Astrocyte (in vitro differentiated cells and primary cell): ENCODE measurements around the gene IL17RD. TPM values are rescaled to one million over a fixed set of nuclear protein-coding genes. Genes with fewer than 3 reads are reported as not detected.
A peak's percentile ranks its signal among the peaks of the same experiment; 100 is the strongest.

Experiments
- DNase-seq: peaks from one replicate; pipeline ENCODE4 v3.0.0-alpha.2; 2010; ENCODE audit warnings: low read depth
- FAIRE-seq: peaks from 2 replicates; lab custom pipeline; 2011; peaks lifted over from hg19 to GRCh38; lab: Jason Lieb, UNC
- H2AFZ ChIP-seq: 2 replicates; pipeline ENCODE4 v1.6.0; 2012; ENCODE audit warnings: low read depth, low read length, inconsistent platforms
- H3K27ac ChIP-seq: 2 replicates; pipeline ENCODE4 v1.5.1; 2011; ENCODE audit warnings: low read depth, low read length, inconsistent platforms
- H3K27me3 ChIP-seq: 2 replicates; pipeline ENCODE4 v1.6.0; 2011; ENCODE audit warnings: low read length, inconsistent platforms; ENCODE audit not compliant: insufficient read depth
- H3K36me3 ChIP-seq: 2 replicates; pipeline ENCODE4 v1.5.1; 2011; ENCODE audit warnings: low read length, inconsistent platforms; ENCODE audit not compliant: insufficient read depth
- H3K4me1 ChIP-seq: 2 replicates; pipeline ENCODE4 v1.5.1; 2011; ENCODE audit warnings: low read length, inconsistent platforms; ENCODE audit not compliant: insufficient read depth
- H3K4me2 ChIP-seq: 2 replicates; pipeline ENCODE4 v1.6.0; 2012; ENCODE audit warnings: low read length, inconsistent platforms
- H3K4me3 ChIP-seq: 2 replicates; pipeline ENCODE4 v1.5.1; 2011; ENCODE audit warnings: low read depth, mild to moderate bottlenecking, low read length, inconsistent platforms; ENCODE audit not compliant: insufficient read depth
- H3K79me2 ChIP-seq: 2 replicates; pipeline ENCODE4 v1.6.0; 2012; ENCODE audit warnings: mild to moderate bottlenecking, low read length, inconsistent platforms; ENCODE audit not compliant: insufficient read depth
- H3K9ac ChIP-seq: 2 replicates; pipeline ENCODE4 v1.6.0; 2012; ENCODE audit warnings: mild to moderate bottlenecking, low read length, inconsistent platforms
- H3K9me3 ChIP-seq: 2 replicates; pipeline ENCODE4 v1.5.1; 2012; ENCODE audit warnings: low read depth, mild to moderate bottlenecking, low read length, inconsistent platforms; ENCODE audit not compliant: insufficient read depth
- H4K20me1 ChIP-seq: 2 replicates; pipeline ENCODE4 v1.6.0; 2012; ENCODE audit warnings: low read length, inconsistent platforms; ENCODE audit not compliant: insufficient read depth
- H3K27ac Mint-ChIP-seq: one replicate; pipeline ENCODE4 v1.8.0; 2021; ENCODE audit warnings: mild to moderate bottlenecking, mixed read lengths; ENCODE audit not compliant: unreplicated experiment
- H3K27me3 Mint-ChIP-seq: one replicate; pipeline ENCODE4 v1.8.0; 2021; ENCODE audit warnings: low read depth, mixed read lengths; ENCODE audit not compliant: unreplicated experiment
- H3K36me3 Mint-ChIP-seq: one replicate; pipeline ENCODE4 v1.8.0; 2021; ENCODE audit warnings: low read depth, mixed read lengths; ENCODE audit not compliant: unreplicated experiment
- H3K4me1 Mint-ChIP-seq: one replicate; pipeline ENCODE4 v1.8.0; 2021; ENCODE audit warnings: low read depth, mixed read lengths; ENCODE audit not compliant: unreplicated experiment
- H3K4me3 Mint-ChIP-seq: one replicate; pipeline ENCODE4 v1.8.0; 2021; ENCODE audit warnings: mild to moderate bottlenecking, moderate library complexity, mixed read lengths; ENCODE audit not compliant: unreplicated experiment
- H3K9me3 Mint-ChIP-seq: one replicate; pipeline ENCODE4 v1.8.0; 2021; ENCODE audit warnings: mild to moderate bottlenecking, mixed read lengths; ENCODE audit not compliant: unreplicated experiment
- EZH2 ChIP-seq: IDR thresholded peaks from 2 replicates; pipeline ENCODE4 v1.6.1; 2012; ENCODE audit warnings: mild to moderate bottlenecking, low read length, inconsistent platforms; ENCODE audit not compliant: insufficient read depth
- total RNA-seq: library from RNA; stranded (reverse); gene quantifications from 2 replicates; pipeline ENCODE4 v1.2.1, GENCODE V29; 2021
- TF ChIP-seq, protein P1 (sequence below): IDR thresholded peaks from 2 replicates; pipeline ENCODE4 v1.5.1; 2011; ENCODE audit warnings: low read depth, mild to moderate bottlenecking, inconsistent platforms, low read length, moderate library complexity; ENCODE audit not compliant: insufficient read depth

Gene IL17RD
- total RNA-seq, 1 donor from 2014 or later = 13.0 TPM

DNA sequence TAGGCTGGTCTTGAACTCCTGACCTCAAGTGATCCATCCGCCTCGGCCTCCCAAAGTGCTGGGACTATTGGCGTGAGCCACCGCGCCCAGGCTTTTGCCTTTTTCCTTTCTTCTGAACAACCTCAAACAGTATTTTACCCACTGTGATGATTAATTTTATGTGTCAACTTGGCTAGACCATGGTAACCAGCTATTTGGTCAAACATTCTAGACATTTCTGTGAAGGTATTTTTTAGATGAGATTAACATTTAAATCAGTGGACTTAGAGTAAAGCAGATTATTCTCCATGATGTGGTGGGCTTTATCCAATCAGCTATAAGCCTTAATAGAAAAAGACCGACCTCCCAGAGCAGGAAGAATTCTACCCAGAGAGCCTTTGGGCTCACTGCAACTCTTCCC, 98.7 kb downstream of the IL17RD start:
- peak; percentile 54 for DNase-seq
- no peaks in the 10 kb centered on the region for H3K27me3 ChIP-seq
- H3K9me3 ChIP-seq = no peaks in the 10 kb centered on the region
- Mint-ChIP-seq H3K27ac (no peak overlapping the region), H3K4me1 (peaks cover 35% of the 10 kb centered on the region), H3K36me3 (peaks cover 2% of the 10 kb centered on the region), H3K9me3 (peaks cover 4% of the 10 kb centered on the region), H3K27me3 (no peaks in the 10 kb centered on the region), H3K4me3 (no peak overlapping the region)
- H3K36me3 ChIP-seq = no peaks in the 10 kb centered on the region
- TF ChIP-seq, protein P1, sequence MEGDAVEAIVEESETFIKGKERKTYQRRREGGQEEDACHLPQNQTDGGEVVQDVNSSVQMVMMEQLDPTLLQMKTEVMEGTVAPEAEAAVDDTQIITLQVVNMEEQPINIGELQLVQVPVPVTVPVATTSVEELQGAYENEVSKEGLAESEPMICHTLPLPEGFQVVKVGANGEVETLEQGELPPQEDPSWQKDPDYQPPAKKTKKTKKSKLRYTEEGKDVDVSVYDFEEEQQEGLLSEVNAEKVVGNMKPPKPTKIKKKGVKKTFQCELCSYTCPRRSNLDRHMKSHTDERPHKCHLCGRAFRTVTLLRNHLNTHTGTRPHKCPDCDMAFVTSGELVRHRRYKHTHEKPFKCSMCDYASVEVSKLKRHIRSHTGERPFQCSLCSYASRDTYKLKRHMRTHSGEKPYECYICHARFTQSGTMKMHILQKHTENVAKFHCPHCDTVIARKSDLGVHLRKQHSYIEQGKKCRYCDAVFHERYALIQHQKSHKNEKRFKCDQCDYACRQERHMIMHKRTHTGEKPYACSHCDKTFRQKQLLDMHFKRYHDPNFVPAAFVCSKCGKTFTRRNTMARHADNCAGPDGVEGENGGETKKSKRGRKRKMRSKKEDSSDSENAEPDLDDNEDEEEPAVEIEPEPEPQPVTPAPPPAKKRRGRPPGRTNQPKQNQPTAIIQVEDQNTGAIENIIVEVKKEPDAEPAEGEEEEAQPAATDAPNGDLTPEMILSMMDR = no peak
- no peak for TF ChIP-seq EZH2
- no peaks in the 10 kb centered on the region for H4K20me1 ChIP-seq
- H3K4me3 ChIP-seq = no peak overlapping the region
- FAIRE-seq = no peak
- peaks cover 31% of the 10 kb centered on the region for H3K4me1 ChIP-seq
- H3K4me2 ChIP-seq = no peak overlapping the region
- no peak overlapping the region for H2AFZ ChIP-seq
- H3K27ac ChIP-seq = no peak overlapping the region
- no peak overlapping the region for H3K9ac ChIP-seq
- H3K79me2 ChIP-seq = no peaks in the 10 kb centered on the region

DNA sequence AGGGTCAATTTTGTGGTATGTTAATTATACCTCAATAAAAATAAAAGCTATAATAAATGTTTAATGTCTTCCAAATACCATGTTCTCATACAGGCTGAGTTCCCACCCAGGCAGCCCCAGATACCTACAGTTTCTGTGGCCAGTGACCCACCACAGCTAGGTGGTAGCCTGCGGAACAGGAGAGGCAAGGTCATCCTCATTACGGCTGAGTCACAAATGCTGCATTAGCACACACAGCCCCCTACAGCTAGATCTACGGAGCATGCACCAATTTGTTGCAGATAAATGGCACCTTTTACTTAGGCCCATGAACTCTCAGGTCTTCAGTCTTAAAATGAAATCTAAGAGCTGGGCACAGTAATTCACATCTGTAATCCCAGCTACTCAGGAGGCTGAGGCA, 99.6 kb downstream of the IL17RD start:
- DNase-seq (peak; percentile 85), FAIRE-seq (no peak)
- peak overlapping the region; percentile 14 for H3K4me2 ChIP-seq

DNA sequence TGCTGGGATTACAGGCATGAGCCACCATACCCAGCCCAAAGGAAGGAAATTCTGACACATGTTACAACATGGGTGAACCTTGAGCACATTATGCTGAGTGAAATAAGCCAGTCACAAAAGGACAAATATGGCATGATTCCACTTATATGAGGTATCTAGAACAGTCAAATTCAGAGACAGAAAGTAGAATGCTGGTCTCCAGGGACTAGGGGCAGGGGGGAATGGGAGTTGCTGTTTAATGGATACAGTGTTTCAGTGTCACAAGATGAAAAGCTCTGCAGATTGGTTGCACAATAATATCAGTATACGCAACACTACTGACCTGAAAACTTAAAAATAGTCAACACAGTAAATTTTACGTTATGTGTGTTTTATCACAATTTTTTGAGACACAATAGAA, 100.6 kb downstream of the IL17RD start:
- Histone ChIP-seq H3K36me3 (no peaks in the 10 kb centered on the region), H3K27me3 (no peaks in the 10 kb centered on the region), H2AFZ (no peak overlapping the region), H4K20me1 (no peaks in the 10 kb centered on the region), H3K79me2 (no peaks in the 10 kb centered on the region), H3K4me2 (no peak overlapping the region), H3K4me3 (no peak overlapping the region), H3K27ac (no peak overlapping the region), H3K9ac (no peak overlapping the region), H3K9me3 (no peaks in the 10 kb centered on the region), H3K4me1 (peaks cover 42% of the 10 kb centered on the region)
- DNase-seq = no peak
- H3K36me3 Mint-ChIP-seq = no peaks in the 10 kb centered on the region
- H3K27ac Mint-ChIP-seq = no peak overlapping the region
- H3K4me1 Mint-ChIP-seq = peaks cover 44% of the 10 kb centered on the region
- H3K9me3 Mint-ChIP-seq = peaks cover 2% of the 10 kb centered on the region
- no peaks in the 10 kb centered on the region for H3K27me3 Mint-ChIP-seq
- no peak for FAIRE-seq
- TF ChIP-seq EZH2 = no peak
- TF ChIP-seq, protein P1 = no peak
- no peak overlapping the region for H3K4me3 Mint-ChIP-seq

More for the DNA sequence above, 99.6 kb downstream of the IL17RD start:
- no peak overlapping the region for H2AFZ ChIP-seq
- no peaks in the 10 kb centered on the region for H3K9me3 ChIP-seq
- H3K36me3 ChIP-seq = no peaks in the 10 kb centered on the region
- no peak overlapping the region for H3K27ac ChIP-seq
- Mint-ChIP-seq H3K27me3 (no peaks in the 10 kb centered on the region), H3K4me1 (peaks cover 42% of the 10 kb centered on the region), H3K36me3 (no peaks in the 10 kb centered on the region), H3K27ac (no peak overlapping the region), H3K9me3 (peaks cover 2% of the 10 kb centered on the region), H3K4me3 (no peak overlapping the region)
- TF ChIP-seq, protein P1 = no peak
- TF ChIP-seq EZH2 = no peak
- H3K9ac ChIP-seq = no peak overlapping the region
- no peak overlapping the region for H3K4me3 ChIP-seq
- H3K27me3 ChIP-seq = no peaks in the 10 kb centered on the region
- no peaks in the 10 kb centered on the region for H4K20me1 ChIP-seq
- no peaks in the 10 kb centered on the region for H3K79me2 ChIP-seq
- H3K4me1 ChIP-seq = peaks cover 36% of the 10 kb centered on the region
